Body of pancreas (tissue), 4 donors: ENCODE data around the gene CNOT6. TPM values are rescaled to one million over a fixed set of nuclear protein-coding genes. Genes with fewer than 3 reads are reported as not detected.
A peak's percentile ranks its signal among the peaks of the same experiment; 100 is the strongest.

Experiments
- ATAC-seq: fragments of 150-250 bp; one replicate; pipeline ENCODE4 v1.9.1; 2016
- DNase-seq, 4 donors: peaks; one replicate each; pipeline ENCODE4 v3.0.0-alpha.2; 2019
- H3K27ac ChIP-seq, 4 donors: fragments of 200-600 bp; sonication (generic); 1 replicate in 3 of 4; 2 replicates in 1 of 4; pipeline versions ENCODE4 v1.5.1 to v1.6.1; 2016 to 2019; ENCODE audit warnings: mild to moderate bottlenecking in 1 of 4, mixed read lengths in 1 of 4, moderate library complexity in 1 of 4
- H3K27me3 ChIP-seq, 2 donors: fragments of 200-600 bp; sonication (generic); one replicate each; pipeline ENCODE4 v1.6.0; 2016; ENCODE audit warnings: mild to moderate bottlenecking in 1 of 2
- H3K36me3 ChIP-seq, 2 donors: fragments of 200-600 bp; sonication (generic); replicated peaks in 1 of 2; 2 replicates each; pipeline ENCODE4 v1.5.1; 2016; ENCODE audit warnings: low read depth in 2 of 2; ENCODE audit not compliant: insufficient read depth in 1 of 2
- H3K4me1 ChIP-seq: fragments of 200-600 bp; sonication (generic); one replicate; pipeline ENCODE4 v1.6.0; 2016
- H3K4me3 ChIP-seq, 2 donors: fragments of 200-600 bp; sonication (generic); 1 replicate in 1 of 2; 2 replicates in 1 of 2; pipeline ENCODE4 v1.5.1; 2016 to 2019
- H3K9me3 ChIP-seq, 3 donors: fragments of 200-600 bp; sonication (generic); 1 replicate in 2 of 3; 2 replicates in 1 of 3; pipeline ENCODE4 v1.5.1; 2016
- CTCF ChIP-seq, 7 experiments: fragments of 450-650 bp in 4 of 7; fragments of 200-600 bp in 3 of 7; sonication (generic) in 3 of 7; IDR thresholded peaks; one replicate each; pipeline ENCODE4 v1.5.1; 2016 to 2019; ENCODE audit warnings: antibody characterized with exemption in 7 of 7
- POLR2A ChIP-seq, 3 donors: fragments of 450-650 bp; IDR thresholded peaks; one replicate each; pipeline ENCODE4 v1.6.1; 2016; ENCODE audit warnings: antibody characterized with exemption in 3 of 3, mild to moderate bottlenecking in 2 of 3
- whole genome bisulfite sequencing, 2 donors: methylation state at CpG; one replicate each; pipeline ENCODE4 v1.1.5; 2017; 5-methylcytosine and 5-hydroxymethylcytosine counted together
- intact Hi-C: fragments of 100-400 bp; cut with DNase I; formaldehyde crosslinking; loops from one replicate; pipeline ENCODE4 v1.15.1; 2023
- total RNA-seq, 2 donors: library from RNA; depleted of rRNA; stranded (reverse); fragments of >200 nt; gene quantifications; one replicate each; pipeline ENCODE4 v1.1.0, GENCODE V29; 2016

Gene CNOT6
- total RNA-seq, 2 donors from 2014 or later, result 4.0 to 7.5 TPM

DNA sequence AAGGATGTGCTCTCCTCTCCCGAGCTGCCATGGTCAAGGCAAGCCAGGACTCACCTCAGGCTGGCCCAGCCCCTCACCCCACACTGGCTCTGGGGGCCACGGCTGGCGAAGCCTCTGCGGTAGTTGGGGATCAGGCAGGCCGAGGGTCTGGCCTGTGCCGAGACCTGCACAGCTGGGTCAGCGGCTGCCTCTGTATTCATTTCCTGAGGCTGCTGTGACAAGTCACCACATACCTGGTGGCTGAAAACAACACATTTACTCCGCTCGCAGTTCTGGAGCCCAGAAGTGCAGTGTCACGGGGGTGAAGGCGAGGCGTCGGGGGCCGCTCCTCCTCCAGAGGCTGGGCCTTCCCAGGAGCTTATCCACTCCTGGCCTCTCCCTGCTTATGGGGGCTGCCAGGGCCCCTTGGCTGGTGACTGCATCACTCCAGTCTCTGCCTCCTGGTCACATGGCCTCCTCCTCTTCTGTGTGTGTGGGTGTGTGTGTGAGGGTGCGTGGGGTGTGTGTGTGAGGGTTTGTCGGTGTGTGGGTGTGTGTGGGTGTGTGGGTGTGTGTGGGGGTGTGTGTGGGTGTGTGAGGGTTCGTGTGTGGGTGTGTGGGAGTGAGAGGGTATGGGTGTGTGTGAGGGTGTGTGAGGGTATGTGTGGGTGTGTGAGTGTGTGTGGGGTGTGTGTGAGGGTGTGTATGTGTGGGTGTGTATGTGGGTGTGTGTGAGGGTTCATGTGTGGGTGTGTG is 100.3 kb downstream of the CNOT6 start:
- no peaks in the 10 kb centered on the region for H3K36me3 ChIP-seq
- DNase-seq (no peak), ATAC-seq (no peak)
- intact Hi-C loops, result no loop called here
- no peak overlapping the region for H3K27ac ChIP-seq
- no peaks in the 10 kb centered on the region for H3K9me3 ChIP-seq
- peaks cover 0 to 15% of the 10 kb centered on the region in 2 donors for H3K27me3 ChIP-seq
- TF ChIP-seq POLR2A (IDR thresholded peaks at IDR 0.05) (no peak), CTCF (IDR thresholded peaks at IDR 0.05) (no peak)
- 73 to 93% methylated on average over 4 to 17 of the region's 17 CpGs for WGBS, 2 donors
- no peak overlapping the region for H3K4me3 ChIP-seq
- H3K4me1 ChIP-seq, result peaks cover 46% of the 10 kb centered on the region

DNA sequence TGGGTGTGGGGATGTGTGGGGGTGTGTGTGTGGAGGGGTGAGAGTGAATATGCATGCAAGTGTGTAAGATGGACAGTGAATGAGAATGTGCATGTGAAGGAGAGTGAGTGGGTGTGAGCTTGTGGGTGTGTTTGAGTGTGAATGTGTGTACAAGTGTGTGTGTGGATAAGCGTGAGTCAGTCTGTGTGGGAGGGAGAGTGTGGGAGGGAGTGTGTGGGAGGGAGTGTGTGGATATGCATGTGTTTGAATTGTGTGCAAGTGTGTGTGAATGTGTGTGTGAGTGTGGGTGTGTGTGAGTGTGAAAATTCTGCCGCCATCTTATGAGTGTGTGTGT is 100.8 kb downstream of the CNOT6 start:
- intact Hi-C loops, result no loop called here
- Histone ChIP-seq H3K27me3 (peaks cover 0 to 15% of the 10 kb centered on the region in 2 donors), H3K9me3 (no peaks in the 10 kb centered on the region), H3K27ac (peak overlapping the region in 2 of 4 donors; percentile 34 to 76), H3K4me3 (no peak overlapping the region), H3K36me3 (no peaks in the 10 kb centered on the region), H3K4me1 (peaks cover 42% of the 10 kb centered on the region)
- no peak for ATAC-seq
- 42 to 71% methylated on average over 2 of the region's 2 CpGs for WGBS, 2 donors
- DNase-seq, result no peak
- TF ChIP-seq CTCF (IDR thresholded peaks at IDR 0.05), result no peak

GRCh38 chr5:180595381-180596114 is 101.4 kb downstream of the CNOT6 start:
- no peak overlapping the region for H3K4me3 ChIP-seq
- DNase-seq (peak; percentile 69 to 79 (median 70)), ATAC-seq (peak; percentile 81)
- TF ChIP-seq CTCF (IDR thresholded peaks at IDR 0.05), result no peak
- TF ChIP-seq POLR2A (IDR thresholded peaks at IDR 0.05), result peak in 1 of 3 donors; percentile 36
- 36 to 46% methylated on average over 13 to 25 of the region's 25 CpGs for WGBS, 2 donors
- H3K4me1 ChIP-seq, result peaks cover 36% of the 10 kb centered on the region
- H3K27ac ChIP-seq, result peak overlapping the region; percentile 25 to 76 (median 47)
- intact Hi-C loops, result no loop called here
- H3K9me3 ChIP-seq, result no peaks in the 10 kb centered on the region
- H3K27me3 ChIP-seq, result peaks cover 0 to 12% of the 10 kb centered on the region in 2 donors
- H3K36me3 ChIP-seq, result no peaks in the 10 kb centered on the region

DNA sequence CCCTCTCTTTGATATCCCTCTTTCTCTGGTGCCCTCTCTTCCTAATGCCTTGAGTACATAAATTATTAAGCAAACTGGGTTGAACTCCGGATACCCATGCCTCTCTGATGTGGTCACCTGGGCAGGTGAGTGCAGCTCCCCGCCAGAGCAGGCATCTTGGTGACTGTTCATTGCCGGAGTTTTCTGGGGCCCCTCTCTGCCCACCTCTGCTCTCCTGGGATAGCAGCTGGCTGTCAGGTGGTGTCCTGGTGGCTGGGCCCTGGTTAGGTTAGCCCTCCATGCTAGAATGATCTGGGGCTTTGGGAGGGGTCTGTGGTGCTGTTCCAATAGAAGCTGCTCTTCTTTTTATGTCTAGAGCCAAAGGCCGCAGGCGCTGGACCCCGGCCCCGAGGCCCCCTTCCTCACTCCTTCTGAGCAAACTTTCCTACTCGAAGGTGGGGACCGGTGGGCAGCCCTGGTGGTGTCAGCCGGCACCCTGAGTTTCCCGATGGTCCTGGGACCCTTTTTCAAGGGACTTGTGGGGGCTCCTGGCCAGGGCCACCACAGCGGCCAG is 102.0 kb downstream of the CNOT6 start:
- no peak for TF ChIP-seq POLR2A (IDR thresholded peaks at IDR 0.05)
- TF ChIP-seq CTCF (IDR thresholded peaks at IDR 0.05), result no peak
- 86 to 87% methylated on average over 9 to 12 of the region's 12 CpGs for WGBS, 2 donors
- peak overlapping the region in 3 of 4 donors; percentile 25 to 76 (median 60) for H3K27ac ChIP-seq
- peak; percentile 37 for ATAC-seq
- no peak overlapping the region for H3K4me3 ChIP-seq
- peaks cover 0 to 5% of the 10 kb centered on the region in 2 donors for H3K27me3 ChIP-seq
- no peak for DNase-seq
- intact Hi-C loops, result no loop called here
- no peaks in the 10 kb centered on the region for H3K9me3 ChIP-seq
- H3K36me3 ChIP-seq, result no peaks in the 10 kb centered on the region
- H3K4me1 ChIP-seq, result peaks cover 30% of the 10 kb centered on the region
